Tibial nerve (tissue), 4 donors: ENCODE data around the gene ADAD2. TPM values are rescaled to one million over a fixed set of nuclear protein-coding genes. Genes with fewer than 3 reads are reported as not detected.

Source experiments
- total RNA-seq, 4 donors: library from RNA; depleted of rRNA; stranded (reverse); fragments of >200 nt; gene quantifications; one replicate each; pipeline ENCODE4 v1.1.0, GENCODE V29; 2016

ADAD2 gene
- total RNA-seq, 4 donors from 2014 or later = 1.2 TPM; not detected in 3

Other genes with a start within 250 kb of the ADAD2 start
- 10 to 100 TPM in 2 of 4 donors, 1 to 10 TPM in 2; 6.7 to 27.7 (median 10.3) TPM for gene OSGIN1, start 237.9 kb upstream of the ADAD2 start, total RNA-seq
- under 1 TPM in 1 of 4 donors, not detected in 3; 0.90 TPM for gene NECAB2, start 222.9 kb upstream of the ADAD2 start, total RNA-seq
- gene SLC38A8, start 148.4 kb upstream of the ADAD2 start, total RNA-seq = not detected
- gene MBTPS1, start 74.2 kb upstream of the ADAD2 start, total RNA-seq = 100 to 1,000 TPM in 3 of 4 donors, 10 to 100 TPM in 1; 98.4 to 149 (median 121) TPM
- 10 to 100 TPM; 11.1 to 39.8 (median 20.6) TPM for gene HSDL1, start 46.0 kb upstream of the ADAD2 start, total RNA-seq
- 1 to 10 TPM in 1 of 4 donors, under 1 TPM in 2, not detected in 1; 0.20 to 1.1 (median 0.90) TPM for gene DNAAF1, start 45.8 kb upstream of the ADAD2 start, total RNA-seq
- gene TAF1C, start 4.1 kb upstream of the ADAD2 start, total RNA-seq = 100 to 1,000 TPM in 1 of 4 donors, 10 to 100 TPM in 3; 50.7 to 109 (median 73.9) TPM
- gene KCNG4, start 48.9 kb downstream of the ADAD2 start, total RNA-seq = under 1 TPM in 1 of 4 donors, not detected in 3; 0.30 TPM
- 1 to 10 TPM; 3.5 to 4.6 (median 4.2) TPM for gene WFDC1, start 103.7 kb downstream of the ADAD2 start, total RNA-seq
- gene ATP2C2, start 177.4 kb downstream of the ADAD2 start, total RNA-seq = not detected